ENCODE results near the gene PRSS12.
A peak's percentile ranks its signal among the peaks of the same experiment; 100 is the strongest.
"Not testable (repeated sequence)": the region's sequence is repeated elsewhere in the genome, so short reads cannot be mapped to it uniquely, and the experiment has no call there.

PRSS12 gene

DNA sequence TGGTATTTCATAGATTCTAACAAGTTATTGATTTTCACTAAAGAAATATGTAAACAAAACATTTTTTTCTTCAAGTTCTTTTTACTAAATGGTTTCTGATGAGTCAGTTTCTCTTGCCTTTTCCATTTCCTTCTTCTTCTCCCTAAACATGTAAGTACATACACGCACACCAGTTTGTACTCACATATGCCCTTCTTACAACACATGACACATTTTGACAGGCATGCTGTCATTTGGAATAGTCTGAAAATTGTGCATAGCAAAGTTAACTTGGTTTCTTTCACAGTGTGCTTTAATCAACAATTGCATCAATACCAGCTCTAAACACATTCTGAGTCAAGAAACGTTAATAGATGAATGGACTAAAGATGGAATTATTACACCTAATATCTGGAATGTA, 35.1 kb downstream of the PRSS12 start:
- no peak for DNase-seq

- DNase-seq = no peak
Observed at GRCh38 chr4:118314221-118314620, 38.6 kb downstream of the PRSS12 start.

- DNase-seq = peak; percentile 67 to 88
Observed at GRCh38 chr4:118313098-118313497, 39.7 kb downstream of the PRSS12 start.

DNA sequence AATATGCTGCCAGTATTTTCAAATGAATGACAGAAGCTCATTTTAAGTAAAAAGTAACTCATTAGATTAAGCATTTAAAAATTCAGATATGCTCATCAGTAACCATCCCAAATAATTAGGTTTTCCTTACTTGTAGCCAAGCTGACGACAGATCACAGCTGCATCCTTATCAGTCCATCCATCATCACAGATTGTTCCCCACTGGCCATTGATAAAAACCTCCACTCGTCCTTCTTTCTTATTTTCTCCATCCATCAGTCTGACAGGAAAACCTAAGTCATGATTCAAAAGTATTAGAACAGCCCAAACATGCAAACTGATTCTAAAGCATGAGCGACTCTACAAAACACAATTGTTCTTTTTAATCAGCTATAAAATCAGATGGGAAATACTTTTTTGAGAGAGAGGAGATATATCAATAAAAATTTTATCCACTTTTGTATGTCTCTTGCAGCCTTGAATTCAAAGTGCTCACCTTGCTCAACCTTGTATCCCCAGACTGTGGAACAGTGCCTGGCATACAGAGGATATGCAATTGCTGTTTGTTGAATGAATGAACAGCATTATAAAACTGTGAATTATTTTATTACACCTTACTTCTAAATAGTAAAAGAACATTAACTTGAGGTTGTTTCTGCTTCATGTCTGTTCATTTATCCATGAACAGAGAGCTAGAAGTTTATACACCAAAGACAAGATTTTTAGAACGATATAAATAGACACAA, 44.3 kb downstream of the PRSS12 start:
- no peak for DNase-seq

GRCh38 chr4:118307643-118308042, 45.2 kb downstream of the PRSS12 start:
- DNase-seq = no peak

GRCh38 chr4:118299619-118300018, 53.2 kb downstream of the PRSS12 start:
- not testable (repeated sequence) for DNase-seq

GRCh38 chr4:118296729-118297128, 56.1 kb downstream of the PRSS12 start:
- DNase-seq = no peak

DNA sequence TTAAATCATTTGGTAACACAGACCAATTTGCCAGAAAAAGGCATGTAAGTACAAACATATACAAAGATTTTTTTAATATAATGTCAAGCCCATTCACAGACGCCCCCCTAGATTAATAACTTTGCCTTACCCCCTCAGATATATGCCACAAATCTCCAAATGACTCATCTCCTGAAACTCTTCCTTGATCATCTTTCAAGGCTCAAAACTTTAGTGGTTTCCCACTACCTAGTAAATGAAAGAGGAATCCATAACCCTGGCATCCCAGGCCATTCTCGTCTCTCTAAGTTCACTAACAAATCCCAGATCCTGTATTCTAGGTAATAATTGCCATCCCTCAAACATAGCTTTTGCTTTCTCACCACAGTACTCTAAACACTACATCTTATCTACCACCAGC, 61.9 kb downstream of the PRSS12 start:
- DNase-seq = no peak

GRCh38 chr4:118289794-118290193, 63.0 kb downstream of the PRSS12 start:
- no peak for DNase-seq

- no peak for DNase-seq
Observed at GRCh38 chr4:118287711-118288451, 64.9 kb downstream of the PRSS12 start.

DNA sequence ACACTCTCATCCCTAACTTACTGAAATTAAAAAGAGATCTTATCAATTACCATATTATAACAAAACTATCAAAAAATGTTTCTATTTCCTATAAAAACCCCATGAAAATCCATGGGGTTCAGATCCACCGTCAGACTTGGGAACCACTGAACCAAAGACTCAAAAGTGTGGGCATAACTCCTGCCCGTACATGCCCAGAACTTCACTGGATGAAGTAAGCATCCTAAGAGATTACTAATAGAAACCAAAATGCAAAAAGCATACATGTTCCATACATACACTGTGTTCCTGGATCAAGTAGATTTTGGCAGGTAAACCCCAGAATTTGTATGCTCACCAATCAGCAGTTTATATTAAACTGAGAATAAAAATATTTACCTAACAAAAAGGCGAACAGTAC, 66.1 kb downstream of the PRSS12 start:
- DNase-seq = no peak

DNA sequence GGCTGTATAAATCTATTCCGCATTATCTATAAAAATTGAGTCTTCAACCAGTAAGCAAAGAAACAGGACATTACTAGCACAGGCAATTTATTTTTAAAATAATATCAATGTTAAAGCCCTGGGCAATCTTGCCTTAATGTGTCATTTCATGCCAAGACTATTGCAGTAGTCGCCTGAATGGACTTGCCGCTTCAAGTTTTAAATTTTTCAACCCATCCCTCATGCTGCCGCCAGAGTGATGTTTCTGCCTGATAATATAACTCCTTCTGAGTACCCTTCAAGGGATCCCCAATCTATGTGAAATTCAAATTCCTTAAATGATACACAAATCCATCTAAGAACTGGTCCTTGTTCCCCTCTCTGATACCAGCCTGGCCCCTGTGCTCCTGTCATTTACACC, 66.9 kb downstream of the PRSS12 start:
- no peak for DNase-seq

DNA sequence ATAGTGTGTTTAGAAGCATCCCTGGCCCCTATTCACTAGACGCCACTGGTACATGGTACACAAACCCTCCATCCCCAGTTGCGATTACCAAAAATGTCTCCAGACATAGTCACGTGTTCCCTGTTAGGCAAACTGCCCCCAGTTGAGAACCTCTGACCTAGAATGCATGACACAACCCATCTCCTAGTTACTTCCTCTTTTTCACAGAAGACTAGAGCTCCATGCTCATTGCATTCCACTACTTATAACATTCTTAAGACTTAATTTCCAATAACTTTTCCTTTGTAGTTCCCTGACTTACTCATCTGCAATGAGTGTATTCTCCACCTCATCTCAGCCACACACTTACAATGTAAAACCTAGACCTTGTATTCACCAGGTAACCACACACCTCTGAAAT, 68.6 kb downstream of the PRSS12 start:
- DNase-seq = no peak

DNA sequence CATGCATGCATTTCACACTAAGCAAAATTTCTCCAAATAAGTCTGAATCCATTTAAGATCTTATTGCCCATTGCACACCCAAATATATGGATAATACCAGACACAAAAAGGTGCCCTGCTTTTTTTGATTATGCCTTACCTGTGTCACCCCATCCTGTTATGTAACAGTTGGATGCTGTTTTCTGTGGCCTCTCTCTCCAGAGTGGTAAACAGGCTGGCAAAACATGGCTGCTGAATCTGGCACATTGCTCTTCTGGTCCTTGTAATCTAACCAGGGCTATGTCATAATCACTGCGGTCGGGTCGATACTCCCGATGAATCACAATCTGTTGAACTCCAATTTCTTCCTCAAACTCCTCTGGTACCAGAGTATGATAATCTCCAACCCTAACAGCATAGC, 70.1 kb downstream of the PRSS12 start:
- no peak for DNase-seq

DNA sequence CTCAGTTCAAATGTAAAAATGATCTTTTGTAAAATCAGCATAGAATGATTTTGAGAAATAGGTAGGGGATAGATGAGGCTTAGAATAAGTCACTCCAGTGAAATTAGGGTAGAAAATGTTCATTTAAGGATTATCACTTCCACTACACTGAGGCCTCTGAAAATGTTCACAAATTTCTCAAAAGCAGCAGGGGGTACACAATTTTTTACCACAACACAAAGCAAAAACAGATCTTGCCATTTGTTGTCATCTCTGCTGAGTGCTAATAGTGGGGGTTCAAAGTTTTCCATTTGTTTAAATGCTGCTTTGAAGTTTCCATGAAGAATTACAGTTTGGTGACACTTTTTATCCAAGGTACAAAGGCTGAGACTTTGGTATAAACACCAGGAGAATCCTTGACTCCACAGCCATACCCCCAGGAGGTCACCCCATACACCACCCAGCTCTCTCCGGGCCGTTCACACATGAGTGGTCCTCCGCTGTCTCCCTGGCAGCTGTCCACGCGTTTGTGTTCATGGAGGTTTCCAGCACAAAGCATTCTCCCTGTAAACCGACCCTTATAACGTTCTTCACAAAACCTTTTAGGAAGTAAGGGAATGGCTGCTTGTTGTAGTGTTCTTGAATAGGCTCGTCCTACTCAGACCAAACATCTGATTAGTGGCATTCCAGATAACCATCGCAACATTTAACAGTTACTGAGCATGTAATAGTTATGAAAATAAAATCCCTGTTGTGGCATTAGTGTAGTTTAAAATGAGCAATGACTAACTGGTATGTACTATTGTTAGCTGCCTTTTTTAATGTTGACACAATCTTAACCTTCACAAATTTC, 71.0 kb downstream of the PRSS12 start:
- DNase-seq = peak; percentile 35 to 75

GRCh38 chr4:118280501-118281218, 72.1 kb downstream of the PRSS12 start:
- peak; percentile 60 to 62 for DNase-seq

DNA sequence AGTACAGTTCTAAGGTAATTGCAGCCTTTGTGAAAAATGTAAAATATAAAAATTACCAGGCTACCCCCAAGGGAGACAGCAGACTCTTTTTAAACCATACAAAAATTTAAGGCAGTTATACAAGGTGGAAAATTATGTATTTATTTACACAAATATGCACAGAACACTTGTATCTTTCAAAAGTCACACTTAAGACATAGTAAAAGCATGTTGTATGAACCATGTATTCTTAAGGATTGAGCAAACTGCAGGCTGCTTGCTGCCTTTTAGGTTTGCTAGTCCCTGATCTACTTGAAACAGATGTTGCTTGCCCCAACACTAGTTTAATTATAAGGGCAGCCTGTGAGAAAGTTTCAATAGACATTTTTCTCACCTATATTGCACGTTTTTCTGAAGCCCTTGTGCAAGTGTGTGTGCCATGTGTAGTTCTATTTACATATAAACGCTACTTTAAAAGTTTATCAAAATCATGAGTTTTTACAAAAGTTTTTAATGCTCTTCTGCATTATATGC, 72.8 kb downstream of the PRSS12 start:
- DNase-seq = no peak

- no peak for DNase-seq
Observed at GRCh38 chr4:118279328-118279727, 73.5 kb downstream of the PRSS12 start.

DNA sequence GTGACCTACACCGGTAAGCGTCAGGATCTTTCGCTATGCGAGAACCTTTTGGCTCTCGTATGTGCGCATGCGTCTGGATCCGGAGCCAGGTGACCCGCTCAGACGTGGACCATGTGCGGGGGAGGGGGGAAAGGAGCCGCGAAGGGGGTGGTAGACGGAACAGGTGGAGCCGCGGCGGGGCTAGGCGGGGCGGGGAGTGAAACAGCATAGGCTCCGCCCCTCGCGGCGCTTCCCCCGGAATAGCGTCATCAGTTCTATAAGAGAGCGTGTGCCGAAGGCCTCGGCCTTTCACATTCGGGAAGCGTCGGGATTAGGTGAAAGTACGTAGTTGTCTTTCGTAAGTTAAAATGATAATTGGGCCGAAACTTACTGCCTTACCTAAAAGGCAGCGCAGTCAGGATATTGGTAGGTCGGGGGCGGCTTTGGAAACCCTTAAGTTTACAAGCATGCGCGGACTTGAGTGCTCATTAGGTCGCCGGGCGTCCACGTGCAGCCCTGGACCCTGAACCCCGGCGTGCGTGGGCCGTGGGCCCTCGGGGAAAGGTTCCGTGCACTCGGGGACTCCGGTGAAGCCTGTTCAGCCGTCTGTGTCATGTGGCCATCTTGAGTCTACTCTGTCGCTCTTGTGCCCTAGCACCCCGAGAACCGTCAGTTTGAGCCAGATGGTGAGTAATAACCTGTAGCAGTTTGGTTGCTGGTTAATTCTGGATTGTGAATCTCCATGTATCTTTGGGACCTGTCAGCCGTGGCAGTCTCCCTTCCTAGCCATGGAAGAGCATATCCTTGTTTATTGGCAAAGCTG, 74.1 kb downstream of the PRSS12 start:
- DNase-seq = peak; percentile 80 to 94

DNA sequence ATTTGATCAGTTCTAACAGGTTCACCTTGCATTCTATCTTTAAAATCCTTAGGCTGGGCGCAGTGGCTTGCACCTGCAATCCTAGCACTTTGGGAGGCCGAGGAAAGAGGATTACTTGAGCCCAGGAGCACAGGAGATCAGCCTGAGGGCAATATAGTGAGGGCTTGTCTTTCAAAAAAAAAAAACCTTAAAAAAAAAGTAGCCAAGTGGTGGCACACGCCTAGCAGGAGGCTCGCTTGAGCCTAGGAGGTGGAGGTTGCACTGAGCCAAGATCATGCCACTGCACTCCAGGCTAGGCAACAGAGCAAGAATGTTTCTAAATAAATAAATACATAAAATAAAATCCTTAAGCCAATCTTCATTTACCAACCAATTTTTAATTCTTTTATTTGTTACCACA, 75.6 kb downstream of the PRSS12 start:
- no peak for DNase-seq

GRCh38 chr4:118276580-118276979, 76.2 kb downstream of the PRSS12 start:
- DNase-seq = no peak

- DNase-seq = no peak
Observed at GRCh38 chr4:118273642-118274041, 79.2 kb downstream of the PRSS12 start.

Measured in NCI-H446 (cell line).